Endothelial cell of umbilical vein (primary cell): ENCODE results near the gene NCK1. TPM values are rescaled to one million over a fixed set of nuclear protein-coding genes. Genes with fewer than 3 reads are reported as not detected.

Experiments used
- BruUV-seq: library from RNA; stranded (reverse); fragments of 400-500 nt; replicated peaks from 2 replicates; lab custom pipeline; 2021; lab: Mats Ljungman, UMichigan
- CTCF ChIA-PET: fragments of 300-600, 350-600 bp; sonication (Branson Sonifier 250); formaldehyde crosslinking; loops from one replicate; lab custom pipeline; 2021; ENCODE audit warnings: antibody characterized with exemption, inconsistent platforms; lab: Charles Lee
- POLR2A ChIA-PET: fragments of 300-600, 350-600 bp; sonication (Branson Sonifier 250); formaldehyde crosslinking; loops from one replicate; lab custom pipeline; 2021; ENCODE audit warnings: antibody characterized with exemption, inconsistent platforms; lab: Charles Lee
- DNase-seq: peaks from one replicate; pipeline ENCODE4 v3.0.0-alpha.2; 2011; ENCODE audit warnings: low read depth, low spot score
- FAIRE-seq: peaks from 2 replicates; lab custom pipeline; 2011; peaks lifted over from hg19 to GRCh38; lab: Jason Lieb, UNC
- H2AFZ ChIP-seq: 2 replicates; pipeline ENCODE4 v1.6.0; 2012; ENCODE audit warnings: low read depth, low read length, control low read depth, inconsistent platforms
- H3K27ac ChIP-seq: 2 replicates; pipeline ENCODE4 v1.5.1; 2011; ENCODE audit warnings: low read depth, mild to moderate bottlenecking, control low read depth, low read length, moderate library complexity; ENCODE audit not compliant: insufficient read depth
- H3K27me3 ChIP-seq, 2 experiments: 2 replicates each; pipeline versions ENCODE4 v1.6.0 to v1.6.1; 2011; ENCODE audit warnings: low read length in 2 of 2, mixed read lengths in 1 of 2; ENCODE audit not compliant: control insufficient read depth in 2 of 2, insufficient read depth in 2 of 2
- H3K36me3 ChIP-seq, 2 experiments: 2 replicates in 1 of 2; 3 replicates in 1 of 2; pipeline ENCODE4 v1.5.1; 2011; ENCODE audit warnings: low read length in 2 of 2, mild to moderate bottlenecking in 1 of 2, moderate library complexity in 1 of 2; ENCODE audit not compliant: control insufficient read depth in 2 of 2, insufficient read depth in 2 of 2; ENCODE audit errors: extremely low read depth in 1 of 2
- H3K4me1 ChIP-seq: 3 replicates; pipeline ENCODE4 v1.5.1; 2011; ENCODE audit warnings: mild to moderate bottlenecking, low read length; ENCODE audit not compliant: control insufficient read depth, insufficient read depth; ENCODE audit errors: extremely low read depth
- H3K4me2 ChIP-seq: 2 replicates; pipeline ENCODE4 v1.6.1; 2011; ENCODE audit warnings: low read length, control low read depth, mixed read lengths; ENCODE audit not compliant: insufficient read depth
- H3K4me3 ChIP-seq, 3 experiments: fragments of 200-600 bp in 1 of 3; sonication (generic), shearing (Covaris generic) in 1 of 3; replicated peaks in 1 of 3; 2 replicates each; pipeline ENCODE4 v1.5.1; 2011 to 2016; ENCODE audit warnings: control low read depth in 3 of 3, low read length in 3 of 3, mild to moderate bottlenecking in 2 of 3, inconsistent platforms in 1 of 3, low read depth in 1 of 3, moderate library complexity in 1 of 3; ENCODE audit not compliant: insufficient read depth in 1 of 3
- H3K79me2 ChIP-seq: 2 replicates; pipeline ENCODE4 v1.6.0; 2012; ENCODE audit warnings: low read length, inconsistent platforms; ENCODE audit not compliant: control insufficient read depth, insufficient read depth
- H3K9ac ChIP-seq: replicated peaks from 2 replicates; pipeline ENCODE3; 2011; ENCODE audit warnings: low read length, control low read depth; ENCODE audit not compliant: insufficient read depth; ENCODE audit errors: extremely low read depth
- H3K9me1 ChIP-seq: replicated peaks from 3 replicates; pipeline ENCODE4 v1.6.0; 2011; ENCODE audit warnings: mild to moderate bottlenecking, low read length; ENCODE audit not compliant: control insufficient read depth, insufficient read depth; ENCODE audit errors: extremely low read depth
- H3K9me3 ChIP-seq: replicated peaks from 2 replicates; pipeline ENCODE4 v1.5.1; 2012; ENCODE audit warnings: low read length, inconsistent platforms; ENCODE audit not compliant: control insufficient read depth, insufficient read depth
- H4K20me1 ChIP-seq: replicated peaks from 2 replicates; pipeline ENCODE3; 2011; ENCODE audit warnings: mild to moderate bottlenecking, low read length; ENCODE audit not compliant: control insufficient read depth, insufficient read depth; ENCODE audit errors: extremely low read depth
- CTCF ChIP-seq, 2 donors: IDR thresholded peaks; 1 replicate in 1 of 2; 2 replicates in 1 of 2; pipeline ENCODE4 v1.5.1; 2011; ENCODE audit warnings: low read length in 2 of 2, mild to moderate bottlenecking in 2 of 2, moderate library complexity in 2 of 2, control low read depth in 1 of 2, inconsistent platforms in 1 of 2, low read depth in 1 of 2; ENCODE audit not compliant: insufficient read depth in 1 of 2; ENCODE audit errors: extremely low read depth in 1 of 2
- EZH2 ChIP-seq: IDR thresholded peaks from 2 replicates; pipeline ENCODE4 v1.6.1; 2012; ENCODE audit warnings: borderline replicate concordance, low read depth, mild to moderate bottlenecking, moderate library complexity, low read length, inconsistent platforms; ENCODE audit not compliant: severe bottlenecking
- FOS ChIP-seq: IDR thresholded peaks from 2 replicates; pipeline ENCODE4 v1.6.1; 2011; ENCODE audit warnings: mild to moderate bottlenecking, low read length, moderate library complexity, borderline replicate concordance; ENCODE audit not compliant: insufficient read depth
- GATA2 ChIP-seq: IDR thresholded peaks from 2 replicates; pipeline ENCODE4 v1.7.0; 2011; ENCODE audit warnings: low read depth, mild to moderate bottlenecking, moderate library complexity, mixed read lengths, low read length; ENCODE audit not compliant: insufficient read length, insufficient read depth
- JUN ChIP-seq: IDR thresholded peaks from 2 replicates; pipeline ENCODE4 v1.6.1; 2011; ENCODE audit warnings: borderline replicate concordance, low read depth; ENCODE audit not compliant: insufficient read length, insufficient read depth
- MAX ChIP-seq: IDR thresholded peaks from 2 replicates; pipeline ENCODE4 v1.6.1; 2011; ENCODE audit not compliant: insufficient read depth, insufficient read length
- MYC ChIP-seq: IDR thresholded peaks from one replicate; pipeline ENCODE4 v1.6.1; 2011; ENCODE audit warnings: mild to moderate bottlenecking, low read depth, low read length
- POLR2A ChIP-seq: IDR thresholded peaks from 2 replicates; pipeline ENCODE4 v1.6.1; 2012; ENCODE audit warnings: low read depth, mild to moderate bottlenecking, control low read depth, low read length
- POLR2AphosphoS5 ChIP-seq: IDR thresholded peaks from 2 replicates; pipeline ENCODE4 v1.6.1; 2012; ENCODE audit warnings: low read depth, mild to moderate bottlenecking, control low read depth, low read length, moderate library complexity; ENCODE audit not compliant: insufficient read depth
- dilution Hi-C: fragments of 300-500 bp; cut with MboI; formaldehyde crosslinking; loops from one replicate; pipeline ENCODE4 v1.15.0; 2019; ENCODE audit warnings: low sequenced_read_pairs; ENCODE audit not compliant: extremely low pct_ligation_motif_present
- intact Hi-C: fragments of 100-400 bp; cut with micrococcal nuclease; formaldehyde crosslinking; loops from one replicate; pipeline ENCODE4 v1.10.0; 2022
- polyA plus RNA-seq, 4 experiments: library from polyadenylated mRNA; depleted of rRNA in 3 of 4; stranded (reverse) in 3 of 4; unstranded in 1 of 4; fragments of >200 nt; gene quantifications; 2 replicates each; pipeline versions ENCODE4 v1.2.1 to v1.2.3, GENCODE V29; 2011 to 2012; ENCODE audit warnings: missing spikeins in 1 of 4
- total RNA-seq: library from RNA; stranded (reverse); gene quantifications from 2 replicates; pipeline ENCODE4 v1.2.3, GENCODE V29; 2021

Gene NCK1
- total and polyA plus RNA-seq, 2 donors (not counting 3 experiments of a cell fraction or from before 2014, with no cell fraction given): 19.3 to 52.2 TPM

- dilution Hi-C loops: no loop called here
- H4K20me1 ChIP-seq: no peaks in the 10 kb centered on the region
- no peak overlapping the region for H2AFZ ChIP-seq
- H3K9me1 ChIP-seq: no peaks in the 10 kb centered on the region
- intact Hi-C loops: no loop called here
- ChIA-PET POLR2A (no interaction called here), CTCF (interaction anchor here (1.3 kb wide), 2 partner anchors 28 to 35 kb away, joined by 3 read pairs; no protein-coding TSS in a partner anchor)
- no peak overlapping the region for H3K9ac ChIP-seq
- H3K4me1 ChIP-seq: no peaks in the 10 kb centered on the region
- FAIRE-seq (no peak), DNase-seq (no peak)
- H3K27ac ChIP-seq: no peak overlapping the region
- H3K4me2 ChIP-seq: no peak overlapping the region
- H3K79me2 ChIP-seq: no peaks in the 10 kb centered on the region
- TF ChIP-seq POLR2AphosphoS5 (no peak), POLR2A (no peak), GATA2 (no peak), MYC (no peak), JUN (no peak), FOS (no peak), CTCF (IDR thresholded peaks at IDR 0.05; ENCODE audit: extremely low read depth in 1 of 2, insufficient read depth in 1 of 2, low read depth in 1 of 2, low read length in 2 of 2) (no peak), EZH2 (no peak), MAX (no peak)
- no TSS peak for BruUV-seq
- H3K27me3 ChIP-seq: no peaks in the 10 kb centered on the region
- peaks cover 1% of the 10 kb centered on the region for H3K9me3 ChIP-seq
- H3K4me3 ChIP-seq: no peak overlapping the region
- H3K36me3 ChIP-seq: no peaks in the 10 kb centered on the region
These were observed 117.2 kb downstream of the NCK1 start for GRCh38 chr3:136979204-136979603.
